A172 (cell line): ENCODE data around the gene GRK5. TPM values are rescaled to one million over a fixed set of nuclear protein-coding genes. Genes with fewer than 3 reads are reported as not detected.

Experiments
- DNase-seq: peaks from one replicate; pipeline ENCODE4 v3.0.0-alpha.2; 2015; ENCODE audit warnings: low spot score
- total RNA-seq: library from RNA; depleted of rRNA; stranded (reverse); fragments of >200 nt; shearing (Covaris generic); gene quantifications from 2 replicates; pipeline ENCODE4 v1.2.3, GENCODE V29; 2014

GRK5 gene
- total RNA-seq, 1 experiment from 2014 or later: 13.0 TPM

- no peak for DNase-seq
Measured at GRCh38 chr10:119198438-119198837, 8.9 kb upstream of the GRK5 start.

- DNase-seq: peak; percentile 80
Measured at GRCh38 chr10:119199231-119199992, 8.0 kb upstream of the GRK5 start.

- no peak for DNase-seq
Measured at GRCh38 chr10:119201233-119201632, 6.1 kb upstream of the GRK5 start.

- DNase-seq: peak; percentile 54
Measured at GRCh38 chr10:119203006-119203405, 4.4 kb upstream of the GRK5 start.

GRCh38 chr10:119205894-119206602 is 1.3 kb upstream of the GRK5 start:
- DNase-seq: peak; percentile 47

GRCh38 chr10:119206603-119207365 is 587 bp upstream of the GRK5 start:
- no peak for DNase-seq

- peak; percentile 46 for DNase-seq
Measured at GRCh38 chr10:119207713-119208552, 562 bp downstream of the GRK5 start.

- DNase-seq: no peak
Measured at GRCh38 chr10:119208553-119208940, 1.2 kb downstream of the GRK5 start.

GRCh38 chr10:119209035-119209735 is 1.8 kb downstream of the GRK5 start:
- peak; percentile 50 for DNase-seq

GRCh38 chr10:119209736-119210355 is 2.5 kb downstream of the GRK5 start:
- no peak for DNase-seq

GRCh38 chr10:119210633-119211032 is 3.3 kb downstream of the GRK5 start:
- no peak for DNase-seq

GRCh38 chr10:119211176-119211575 is 3.8 kb downstream of the GRK5 start:
- DNase-seq: no peak

GRCh38 chr10:119211625-119212441 is 4.5 kb downstream of the GRK5 start:
- DNase-seq: peak; percentile 37

GRCh38 chr10:119215371-119215770 is 8.0 kb downstream of the GRK5 start:
- no peak for DNase-seq

GRCh38 chr10:119216127-119216526 is 8.8 kb downstream of the GRK5 start:
- DNase-seq: no peak

- no peak for DNase-seq
Measured at GRCh38 chr10:119217401-119217800, 10.0 kb downstream of the GRK5 start.

- no peak for DNase-seq
Measured at GRCh38 chr10:119217991-119218490, 10.7 kb downstream of the GRK5 start.

- no peak for DNase-seq
Measured at GRCh38 chr10:119219871-119220270, 12.5 kb downstream of the GRK5 start.

GRCh38 chr10:119221201-119221600 is 13.8 kb downstream of the GRK5 start:
- no peak for DNase-seq
